Measurements from ENCODE around the gene EIF4A3. TPM values are rescaled to one million over a fixed set of nuclear protein-coding genes. Genes with fewer than 3 reads are reported as not detected.

The EIF4A3 gene
- total and polyA plus RNA-seq, 4 donors = 29.0 to 35.1 (median 33.4) TPM

- peaks cover 0 to 3% (median 1%) of the 10 kb centered on the region in 4 donors for H3K36me3 ChIP-seq (ENCODE audit: control insufficient read depth in 4 of 4, insufficient read depth in 3 of 4, low read depth in 1 of 4, low read length in 3 of 4)
- DNase-seq (ENCODE audit: low spot score) = peak; percentile 29
- 86% methylated on average over 9 of the region's 9 CpGs for WGBS
These were observed 36.5 kb downstream of the EIF4A3 start for GRCh38 chr17:80110447-80110812.

More at GRCh38 chr17:80110447-80110812, 36.5 kb downstream of the EIF4A3 start:
- Histone ChIP-seq H3K4me1 (ENCODE audit: control insufficient read depth in 4 of 4, insufficient read depth in 4 of 4, low read length in 3 of 4) (no peaks in the 10 kb centered on the region), H3K27me3 (ENCODE audit: control insufficient read depth in 4 of 4, insufficient read depth in 4 of 4, low read length in 3 of 4) (no peaks in the 10 kb centered on the region), H3K9me3 (ENCODE audit: control insufficient read depth in 4 of 4, low read length in 3 of 4) (no peaks in the 10 kb centered on the region), H3K27ac (ENCODE audit: low read depth in 1 of 2, low read length in 2 of 2) (no peak overlapping the region), H3K4me3 (ENCODE audit: low read depth in 1 of 3, low read length in 3 of 3) (no peak overlapping the region), H3K9ac (ENCODE audit: low read depth in 1 of 2, low read length in 2 of 2) (no peak overlapping the region)
- no peak for TF ChIP-seq REST (IDR thresholded peaks at IDR 0.05)
- TF ChIP-seq HNF4G (IDR thresholded peaks at IDR 0.05) = no peak
- TF ChIP-seq MAX (IDR thresholded peaks at IDR 0.05) = no peak
- TF ChIP-seq FOXA1 (IDR thresholded peaks at IDR 0.05) = no peak
- no peak for TF ChIP-seq CTCF (IDR thresholded peaks at IDR 0.05; ENCODE audit: low read depth, low read length, missing input control)
- no peak for TF ChIP-seq ZBTB33 (IDR thresholded peaks at IDR 0.05)

Measured in liver (tissue), 9 donors.